ENCODE measurements around the gene HSD17B12.
"Not testable (repeated sequence)": the region's sequence is repeated elsewhere in the genome, so short reads cannot be mapped to it uniquely, and the experiment has no call there.

HSD17B12 gene

GRCh38 chr11:43649501-43649900 is 31.0 kb upstream of the HSD17B12 start:
- Histone ChIP-seq H3K36me3 (replicated peaks) (no peaks in the 10 kb centered on the region), H3K27me3 (replicated peaks) (no peaks in the 10 kb centered on the region), H3K27ac (no peak overlapping the region), H3K4me3 (ENCODE audit: low read depth, low read length) (no peak overlapping the region)
- TF ChIP-seq, protein P1, sequence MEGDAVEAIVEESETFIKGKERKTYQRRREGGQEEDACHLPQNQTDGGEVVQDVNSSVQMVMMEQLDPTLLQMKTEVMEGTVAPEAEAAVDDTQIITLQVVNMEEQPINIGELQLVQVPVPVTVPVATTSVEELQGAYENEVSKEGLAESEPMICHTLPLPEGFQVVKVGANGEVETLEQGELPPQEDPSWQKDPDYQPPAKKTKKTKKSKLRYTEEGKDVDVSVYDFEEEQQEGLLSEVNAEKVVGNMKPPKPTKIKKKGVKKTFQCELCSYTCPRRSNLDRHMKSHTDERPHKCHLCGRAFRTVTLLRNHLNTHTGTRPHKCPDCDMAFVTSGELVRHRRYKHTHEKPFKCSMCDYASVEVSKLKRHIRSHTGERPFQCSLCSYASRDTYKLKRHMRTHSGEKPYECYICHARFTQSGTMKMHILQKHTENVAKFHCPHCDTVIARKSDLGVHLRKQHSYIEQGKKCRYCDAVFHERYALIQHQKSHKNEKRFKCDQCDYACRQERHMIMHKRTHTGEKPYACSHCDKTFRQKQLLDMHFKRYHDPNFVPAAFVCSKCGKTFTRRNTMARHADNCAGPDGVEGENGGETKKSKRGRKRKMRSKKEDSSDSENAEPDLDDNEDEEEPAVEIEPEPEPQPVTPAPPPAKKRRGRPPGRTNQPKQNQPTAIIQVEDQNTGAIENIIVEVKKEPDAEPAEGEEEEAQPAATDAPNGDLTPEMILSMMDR (IDR thresholded peaks at IDR 0.05; ENCODE audit: low read depth, low read length, missing control alignments), result no peak
- in situ Hi-C loops (cut with HindIII; ENCODE audit: low pct_ligation_motif_present, low sequenced_read_pairs), result no loop called here
- no peak for DNase-seq

- no peak for DNase-seq
- H3K36me3 ChIP-seq (replicated peaks), result no peaks in the 10 kb centered on the region
- no peaks in the 10 kb centered on the region for H3K27me3 ChIP-seq (replicated peaks)
- no peak overlapping the region for H3K27ac ChIP-seq
- in situ Hi-C loops (cut with HindIII; ENCODE audit: low pct_ligation_motif_present, low sequenced_read_pairs), result no loop called here
- H3K4me3 ChIP-seq (ENCODE audit: low read depth, low read length), result no peak overlapping the region
- TF ChIP-seq, protein P1 (IDR thresholded peaks at IDR 0.05; ENCODE audit: low read depth, low read length, missing control alignments), result no peak
These were observed 30.6 kb upstream of the HSD17B12 start for GRCh38 chr11:43649921-43650320.

DNA sequence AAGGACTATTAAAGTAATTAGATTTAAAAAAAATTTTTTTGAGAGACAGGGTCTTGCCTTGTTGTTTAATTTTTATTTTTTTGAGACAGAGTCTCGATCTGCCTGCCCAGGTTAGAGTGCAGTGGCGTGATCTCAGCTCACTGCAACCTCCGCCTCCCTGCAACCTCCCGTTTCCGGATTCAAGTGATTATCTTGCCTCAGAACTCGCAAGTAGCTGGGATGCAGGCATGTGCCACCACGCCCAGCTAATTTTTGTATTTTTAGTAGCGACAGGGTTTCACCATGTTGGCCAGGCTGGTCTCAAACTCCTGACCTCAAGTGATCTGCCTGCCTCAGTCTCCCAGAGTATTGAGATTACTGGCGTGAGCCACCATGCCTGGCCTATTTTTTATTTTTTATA is 17.5 kb upstream of the HSD17B12 start:
- DNase-seq; H3K27ac ChIP-seq; in situ Hi-C loops (cut with HindIII; ENCODE audit: low pct_ligation_motif_present, low sequenced_read_pairs): not testable (repeated sequence)

GRCh38 chr11:43664295-43664694 is 16.2 kb upstream of the HSD17B12 start:
- TF ChIP-seq, protein P1 (IDR thresholded peaks at IDR 0.05; ENCODE audit: low read depth, low read length, missing control alignments), result no peak
- H3K27ac ChIP-seq, result no peak overlapping the region
- H3K36me3 ChIP-seq (replicated peaks), result no peaks in the 10 kb centered on the region
- DNase-seq, result no peak
- no peak overlapping the region for H3K4me3 ChIP-seq (ENCODE audit: low read depth, low read length)
- in situ Hi-C loops (cut with HindIII; ENCODE audit: low pct_ligation_motif_present, low sequenced_read_pairs), result no loop called here
- H3K27me3 ChIP-seq (replicated peaks), result no peaks in the 10 kb centered on the region

More for the DNA sequence above, 17.5 kb upstream of the HSD17B12 start:
- H3K36me3 ChIP-seq (replicated peaks); H3K4me3 ChIP-seq (ENCODE audit: low read depth, low read length); H3K27me3 ChIP-seq (replicated peaks): not testable (repeated sequence)

GRCh38 chr11:43671284-43671683 is 9.3 kb upstream of the HSD17B12 start:
- in situ Hi-C loops (cut with HindIII; ENCODE audit: low pct_ligation_motif_present, low sequenced_read_pairs); H3K27me3 ChIP-seq (replicated peaks); H3K4me3 ChIP-seq (ENCODE audit: low read depth, low read length); H3K27ac ChIP-seq; H3K36me3 ChIP-seq (replicated peaks); DNase-seq: not testable (repeated sequence)

GRCh38 chr11:43674560-43674959 is 6.0 kb upstream of the HSD17B12 start:
- no peak overlapping the region for H3K27ac ChIP-seq
- TF ChIP-seq, protein P1 (IDR thresholded peaks at IDR 0.05; ENCODE audit: low read depth, low read length, missing control alignments), result no peak
- H3K27me3 ChIP-seq (replicated peaks), result no peaks in the 10 kb centered on the region
- in situ Hi-C loops (cut with HindIII; ENCODE audit: low pct_ligation_motif_present, low sequenced_read_pairs), result no loop called here
- no peak overlapping the region for H3K4me3 ChIP-seq (ENCODE audit: low read depth, low read length)
- no peaks in the 10 kb centered on the region for H3K36me3 ChIP-seq (replicated peaks)
- DNase-seq, result no peak

DNA sequence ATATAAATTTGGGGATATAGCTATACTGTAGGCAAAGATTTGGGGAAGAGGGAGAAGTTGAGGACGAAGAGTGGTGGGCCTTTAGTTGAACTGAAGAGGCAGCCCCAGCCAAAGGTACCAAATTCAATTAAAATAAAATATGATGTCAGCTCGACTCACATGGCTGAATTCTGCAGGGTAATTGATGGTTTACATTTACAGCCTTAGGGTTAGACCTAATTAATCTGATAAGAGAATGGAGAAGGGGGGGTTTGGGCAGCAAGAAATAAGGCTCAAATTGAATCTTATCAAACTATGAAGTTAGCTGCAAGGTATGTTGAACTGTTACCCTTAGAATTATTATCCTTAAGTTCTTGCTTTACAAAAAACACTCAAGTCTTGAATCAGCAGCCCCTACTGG is 3.6 kb upstream of the HSD17B12 start:
- no peak for DNase-seq
- TF ChIP-seq, protein P1 (IDR thresholded peaks at IDR 0.05; ENCODE audit: low read depth, low read length, missing control alignments), result no peak
- H3K36me3 ChIP-seq (replicated peaks), result no peaks in the 10 kb centered on the region
- no peak overlapping the region for H3K27ac ChIP-seq
- no peaks in the 10 kb centered on the region for H3K27me3 ChIP-seq (replicated peaks)
- H3K4me3 ChIP-seq (ENCODE audit: low read depth, low read length), result no peak overlapping the region
- in situ Hi-C loops (cut with HindIII; ENCODE audit: low pct_ligation_motif_present, low sequenced_read_pairs), result no loop called here
